ENCODE data around the gene LINC01488.

LINC01488 gene

DNA sequence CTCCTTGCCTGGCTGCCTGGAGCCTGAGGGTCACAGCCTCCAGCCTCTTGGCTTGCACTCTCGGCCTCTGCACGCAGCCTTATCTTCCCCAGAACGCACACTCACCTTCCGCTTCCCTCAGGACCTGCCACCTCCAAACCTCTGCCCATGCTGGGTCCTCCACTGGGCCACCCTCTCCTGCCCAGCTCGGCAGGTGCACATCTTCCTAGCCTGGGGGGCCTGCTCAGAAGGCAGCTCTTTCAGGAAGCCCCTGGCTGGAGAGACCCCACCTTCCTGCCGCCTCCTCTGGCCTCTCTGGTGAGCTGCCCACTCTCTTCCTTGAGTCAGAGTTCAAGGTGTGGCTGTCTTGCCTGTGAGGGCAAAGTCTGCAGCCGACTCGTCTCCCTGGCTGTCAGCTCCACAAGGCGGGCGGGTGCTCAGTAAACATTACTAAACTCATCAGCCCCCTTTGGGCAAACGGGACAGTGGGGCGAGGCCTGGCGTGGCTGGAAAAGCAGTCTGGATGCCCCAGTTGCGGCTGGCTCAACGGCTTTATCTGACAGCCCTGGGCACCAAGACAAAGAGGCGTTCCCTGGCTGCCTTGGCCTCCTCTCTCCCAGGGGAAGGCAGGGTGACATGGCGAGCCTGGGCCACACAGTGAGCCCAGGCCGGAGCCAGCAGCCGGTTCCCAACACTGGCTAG lies 1.7 kb upstream of the LINC01488 start:
- peak in 1 of 2 experiments; percentile 22 for DNase-seq

DNA sequence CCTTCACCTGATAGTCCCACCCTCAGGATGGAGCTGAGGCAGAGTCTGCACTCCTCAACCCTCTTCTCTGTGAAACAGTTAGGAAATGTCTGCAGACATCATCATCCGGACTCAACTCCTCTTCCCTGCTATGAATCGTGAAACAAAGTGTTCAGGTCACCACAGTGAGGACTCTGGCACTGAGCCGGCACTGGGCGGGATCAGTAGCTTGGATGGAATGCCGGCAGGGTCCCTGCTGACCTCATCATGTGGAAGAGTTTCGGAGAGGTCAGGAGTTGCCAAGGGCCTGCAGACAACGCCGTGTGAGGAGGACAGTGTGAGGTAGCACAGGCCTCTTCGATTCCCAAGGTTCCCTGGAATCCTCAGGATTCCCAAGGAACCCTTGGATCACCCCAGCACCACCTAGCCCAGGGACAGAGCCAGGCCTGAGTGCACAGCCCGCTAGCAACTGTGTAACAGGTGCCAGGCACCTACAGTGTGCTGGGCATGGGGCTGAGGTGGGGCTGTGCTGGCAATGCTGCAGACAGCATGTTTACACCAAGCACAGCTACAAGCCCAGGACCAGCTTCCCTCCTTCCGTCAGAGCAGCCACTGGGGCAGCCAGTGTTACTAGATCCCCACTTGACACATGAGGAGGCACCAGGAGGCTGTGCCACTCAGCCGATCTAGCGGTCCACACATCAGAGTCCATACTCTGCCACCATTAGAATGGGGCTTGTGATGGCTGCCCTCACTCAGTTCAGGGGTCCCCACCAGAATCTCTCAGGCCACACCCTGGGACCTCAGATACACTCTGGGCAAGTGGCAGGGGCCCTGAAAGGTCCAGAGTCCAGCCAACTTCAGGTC lies 693 bp upstream of the LINC01488 start:
- DNase-seq, result no peak

DNA sequence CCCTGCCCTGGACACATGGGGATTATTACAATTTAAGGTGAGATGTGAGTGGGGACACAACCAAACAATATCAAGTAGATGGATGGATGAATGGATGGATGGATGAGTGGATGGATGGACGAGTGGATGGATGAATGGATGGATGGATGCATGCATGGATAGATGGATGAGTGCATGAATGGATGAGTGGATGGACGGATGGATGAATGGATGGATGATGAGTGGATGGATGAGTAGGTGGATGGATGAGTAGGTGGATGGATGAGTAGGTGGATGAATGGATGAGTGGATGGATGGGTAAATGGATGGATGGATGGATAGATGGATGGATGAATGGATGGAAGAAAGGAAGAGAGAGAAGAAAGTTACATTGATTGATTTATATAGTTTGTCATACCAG lies 859 bp downstream of the LINC01488 start:
- DNase-seq, result no peak

DNA sequence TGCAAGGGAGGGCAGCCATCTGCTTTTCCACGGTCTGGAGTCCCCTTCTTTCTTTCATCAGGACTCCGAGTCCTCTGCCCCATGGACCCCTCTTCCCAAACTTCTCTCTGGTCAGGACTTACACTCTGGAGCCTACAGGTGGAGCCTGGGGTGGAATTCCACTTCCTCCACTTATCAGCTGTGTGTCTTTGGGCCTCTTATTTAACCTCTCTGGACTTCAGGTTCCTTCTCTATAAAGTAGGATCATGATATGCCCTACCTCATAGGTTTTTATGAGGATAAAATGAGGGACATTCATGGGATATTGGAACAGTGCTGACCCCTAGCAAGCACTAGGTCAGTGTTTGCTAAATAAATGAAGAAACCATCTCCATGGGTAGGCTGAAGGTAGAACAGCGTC lies 1.7 kb downstream of the LINC01488 start:
- DNase-seq, result no peak

DNA sequence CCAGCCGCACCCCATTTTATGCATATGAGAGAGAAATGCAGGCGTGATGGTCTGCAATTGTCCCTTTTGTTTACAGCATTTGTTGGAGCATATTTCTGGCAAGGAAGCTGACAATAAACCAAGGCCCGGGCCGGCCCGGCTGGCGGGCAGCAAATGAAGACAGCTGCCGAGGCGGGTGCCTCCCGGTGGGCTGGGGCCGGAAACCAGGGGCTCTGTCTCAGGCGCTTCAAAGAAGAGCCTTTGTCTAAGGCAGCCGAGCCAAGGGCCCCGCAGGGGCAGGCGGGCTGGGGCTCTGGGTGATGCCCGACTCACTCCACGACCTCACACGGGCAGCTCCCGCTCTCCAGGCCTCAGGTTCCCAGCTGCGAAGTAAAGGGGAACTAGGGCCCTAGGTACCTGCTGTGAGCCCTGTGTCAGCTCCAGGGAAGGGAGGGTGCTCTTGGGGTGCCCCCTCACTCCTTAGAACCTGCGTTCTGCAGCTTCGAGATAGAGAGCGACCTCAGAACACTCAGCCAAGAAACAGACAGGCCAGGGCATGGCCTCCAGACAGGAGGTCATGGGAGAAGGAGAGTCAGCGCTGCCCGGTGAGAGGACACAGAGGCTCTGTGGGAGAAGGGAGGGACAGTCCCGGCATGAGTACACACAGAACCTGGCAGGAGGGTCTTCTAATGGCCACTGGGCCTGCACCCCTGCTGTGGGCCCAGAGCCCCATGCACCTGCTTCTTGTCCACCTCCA lies 2.4 kb downstream of the LINC01488 start:
- no peak for DNase-seq

DNA sequence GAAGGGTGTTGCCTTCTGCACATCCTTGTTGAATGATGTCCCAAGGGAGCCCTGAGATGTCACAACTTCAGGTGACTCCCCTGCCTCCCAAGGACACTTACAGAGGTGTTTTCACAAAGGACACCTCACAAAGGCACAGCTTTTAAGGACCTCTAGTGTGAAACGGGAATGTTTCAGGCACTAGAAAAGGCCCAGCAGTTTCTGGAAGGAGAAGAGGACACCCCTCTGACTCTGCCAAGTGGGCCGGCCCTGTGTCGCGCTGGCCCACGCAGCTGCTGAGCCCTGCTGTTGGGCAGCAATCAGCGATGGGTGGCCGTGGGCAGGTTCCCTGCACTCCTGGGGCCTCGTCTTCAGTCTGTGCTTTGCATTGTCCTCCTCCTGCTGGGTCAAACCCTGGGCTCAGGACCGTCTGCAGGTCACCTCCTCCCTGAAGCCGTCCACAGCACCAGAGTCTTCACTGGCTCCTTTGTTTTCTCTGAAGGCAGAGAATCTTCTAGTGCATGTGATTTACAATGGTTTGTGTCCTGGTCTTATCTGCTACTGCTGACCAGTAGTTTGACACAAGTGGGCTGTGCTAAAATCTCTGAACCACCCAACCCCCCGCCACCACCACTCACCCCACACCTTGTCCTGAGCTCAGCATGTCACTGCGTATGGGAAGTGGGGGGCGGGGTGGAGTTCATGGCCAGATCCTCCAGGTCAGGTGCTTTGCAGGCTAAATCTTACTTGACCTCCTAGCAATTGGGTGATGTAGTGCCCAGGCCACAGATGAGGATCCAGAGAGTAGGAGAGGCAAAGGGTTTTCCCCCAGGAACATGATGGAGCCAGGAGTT lies 3.2 kb downstream of the LINC01488 start:
- no peak for DNase-seq

DNA sequence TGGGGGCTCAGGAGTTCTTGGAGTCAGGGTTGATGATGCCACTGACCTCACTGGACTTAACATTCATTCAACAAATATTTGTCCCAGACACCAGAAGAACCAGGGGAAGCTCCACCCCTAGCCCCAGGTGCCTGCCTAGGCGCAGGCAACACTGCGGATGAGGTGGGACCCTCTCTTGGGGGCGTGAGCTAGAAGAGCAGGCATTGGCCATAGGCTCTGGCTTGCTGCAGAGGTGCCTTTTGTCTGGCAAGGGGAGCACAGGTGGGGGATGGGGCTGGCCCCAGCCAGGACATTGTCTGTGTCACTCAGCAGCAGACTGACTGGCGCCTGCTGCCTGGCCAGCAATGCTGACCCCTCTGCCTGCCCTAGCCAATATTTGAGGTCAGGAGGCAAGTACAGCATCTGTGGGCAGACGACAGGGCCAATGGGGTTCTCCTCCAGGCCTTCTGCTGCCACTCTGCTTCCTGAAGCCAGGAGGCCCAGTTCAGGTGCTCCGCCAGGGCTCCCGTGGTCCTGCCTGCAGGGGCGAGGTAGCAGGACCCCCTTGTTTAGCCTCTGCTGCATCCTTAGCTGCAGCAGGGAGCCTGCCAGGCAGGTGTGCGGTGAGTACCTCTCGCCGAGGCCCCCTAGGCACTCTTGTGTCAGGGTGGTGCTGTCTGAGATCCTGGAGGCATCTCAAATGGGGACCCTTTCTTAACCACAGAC lies 4.0 kb downstream of the LINC01488 start:
- no peak for DNase-seq

DNA sequence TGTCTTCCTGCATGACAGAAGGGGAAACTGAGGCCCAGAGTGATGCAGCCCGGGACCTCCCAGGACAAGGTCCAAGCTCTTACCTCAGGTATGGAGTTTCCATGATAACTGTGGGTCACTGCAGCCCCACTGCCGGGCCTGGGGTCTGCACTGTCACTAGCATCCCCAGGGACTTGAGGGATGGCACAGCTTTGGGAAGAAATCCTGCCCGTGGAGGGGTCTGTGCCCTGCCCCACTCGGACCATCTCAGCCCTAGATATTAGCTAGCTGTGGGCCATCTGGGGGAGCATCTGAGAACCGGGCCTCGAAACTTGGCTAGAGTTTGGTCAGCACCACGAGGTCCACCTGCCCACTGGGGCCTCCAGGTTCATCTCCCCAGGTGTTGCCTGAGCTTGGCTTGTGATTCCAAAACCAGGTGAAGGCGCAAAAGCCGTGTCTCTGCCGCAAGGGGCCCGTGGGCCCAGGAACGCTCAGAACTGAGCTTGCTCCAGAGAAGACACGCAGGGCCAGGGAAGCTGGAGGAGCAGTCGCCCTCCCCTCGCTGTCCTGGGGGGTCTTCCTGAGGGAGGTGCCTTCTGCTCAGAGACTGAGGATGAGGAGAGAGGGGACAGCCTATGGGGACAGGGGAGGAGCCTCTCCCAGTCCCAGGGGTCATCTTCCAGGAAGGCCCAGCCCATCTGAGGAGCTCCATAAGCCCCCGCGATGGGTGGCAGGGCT lies 4.8 kb downstream of the LINC01488 start:
- DNase-seq, result no peak

DNA sequence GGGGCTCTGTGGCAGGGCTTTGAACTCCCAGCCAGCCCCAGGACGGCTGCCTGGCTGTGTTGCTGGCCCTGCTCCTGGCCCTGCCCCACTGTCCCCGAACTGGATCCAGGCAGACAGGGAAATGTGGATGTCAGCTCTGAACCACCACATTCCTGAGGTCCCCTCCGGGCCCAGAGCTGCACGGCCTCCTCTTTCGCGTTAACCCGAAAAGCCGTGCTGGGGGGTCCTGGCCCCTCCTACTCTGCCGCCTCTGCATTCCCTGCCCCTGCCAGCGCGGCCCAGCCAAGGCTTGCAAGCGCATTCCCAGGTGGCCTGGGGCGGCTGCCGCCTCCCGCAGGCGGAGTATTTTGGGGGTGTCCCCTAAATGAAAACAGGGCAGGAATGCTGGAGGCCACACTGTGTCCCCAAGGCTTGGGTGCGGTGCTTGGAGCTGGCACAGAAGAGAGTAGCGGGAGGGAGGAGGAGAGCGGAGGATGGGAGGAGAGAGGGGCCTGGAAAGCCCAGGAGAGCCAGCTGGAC lies 5.4 kb downstream of the LINC01488 start:
- no peak for DNase-seq

DNA sequence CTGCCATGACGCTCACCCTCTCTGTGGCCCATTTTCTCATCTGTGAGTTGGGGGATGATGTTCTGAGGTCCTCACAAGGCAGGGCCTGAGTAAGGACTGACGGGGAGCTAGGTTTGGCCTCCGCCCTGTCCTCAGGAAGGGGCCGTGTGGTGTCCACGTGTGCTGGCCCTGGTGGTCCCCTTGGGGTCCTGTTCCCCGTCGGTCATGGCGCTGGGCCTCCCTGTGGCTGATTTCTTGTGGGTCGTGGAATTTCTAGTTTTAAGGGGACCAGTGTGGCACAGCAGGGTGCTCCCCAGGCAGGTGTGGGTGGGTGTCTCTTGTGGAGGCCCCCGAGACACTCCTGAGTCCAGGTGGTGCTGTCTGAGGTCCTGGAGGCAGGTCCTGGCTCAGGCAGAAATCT lies 5.9 kb downstream of the LINC01488 start:
- no peak for DNase-seq

DNA sequence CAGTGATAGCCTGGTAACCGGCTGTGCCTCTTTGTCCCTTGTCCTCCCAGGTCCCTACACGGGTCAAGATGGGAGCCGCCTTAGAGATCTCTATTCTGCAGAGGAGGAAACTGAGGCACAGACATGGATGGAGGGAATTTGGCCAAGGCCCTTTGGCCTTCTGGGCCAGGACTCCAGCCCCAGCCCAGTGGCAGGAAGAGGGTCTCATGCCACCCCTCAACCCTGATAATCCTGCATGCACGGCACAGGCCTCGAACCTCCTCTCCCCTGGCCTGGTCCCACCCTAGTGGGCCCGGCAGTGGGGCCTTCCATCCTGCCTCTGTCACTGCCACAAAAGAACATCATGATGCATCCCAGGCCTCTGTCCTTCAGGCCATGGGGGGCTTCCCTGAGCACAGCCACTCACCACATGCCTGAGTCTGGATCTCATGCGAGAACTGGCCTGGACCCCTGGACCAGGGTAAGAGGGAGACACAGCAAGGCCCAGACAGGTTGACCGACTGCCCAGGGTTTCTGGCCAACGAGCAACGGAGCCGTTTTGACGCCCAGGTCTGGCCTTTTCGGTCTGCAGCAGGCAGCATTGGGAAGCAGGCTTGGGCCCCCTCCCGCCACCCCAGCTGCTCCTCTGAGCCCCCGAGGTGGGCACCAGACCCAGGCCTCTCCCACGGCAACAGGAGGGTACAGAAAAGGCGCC lies 6.5 kb downstream of the LINC01488 start:
- no peak for DNase-seq

DNA sequence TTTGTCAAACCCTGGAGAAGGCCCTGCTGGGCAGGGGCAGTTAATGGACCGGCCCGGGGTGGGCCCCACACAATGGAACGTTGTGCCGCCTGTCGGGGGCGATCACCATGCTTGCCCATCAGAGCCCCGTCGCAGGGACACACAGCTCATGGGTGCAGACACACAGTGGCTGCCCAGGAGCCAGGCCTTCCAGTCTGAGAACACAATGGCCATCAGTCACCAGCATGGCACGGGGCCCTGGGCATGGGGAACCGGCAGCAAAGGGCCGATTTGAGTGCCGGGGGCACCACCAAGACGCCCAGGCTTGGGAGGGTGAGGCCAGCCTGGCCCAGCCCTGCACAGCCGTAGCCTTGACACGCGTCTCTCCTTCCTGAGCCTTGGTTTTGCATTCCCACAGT lies 7.1 kb downstream of the LINC01488 start:
- no peak for DNase-seq

DNA sequence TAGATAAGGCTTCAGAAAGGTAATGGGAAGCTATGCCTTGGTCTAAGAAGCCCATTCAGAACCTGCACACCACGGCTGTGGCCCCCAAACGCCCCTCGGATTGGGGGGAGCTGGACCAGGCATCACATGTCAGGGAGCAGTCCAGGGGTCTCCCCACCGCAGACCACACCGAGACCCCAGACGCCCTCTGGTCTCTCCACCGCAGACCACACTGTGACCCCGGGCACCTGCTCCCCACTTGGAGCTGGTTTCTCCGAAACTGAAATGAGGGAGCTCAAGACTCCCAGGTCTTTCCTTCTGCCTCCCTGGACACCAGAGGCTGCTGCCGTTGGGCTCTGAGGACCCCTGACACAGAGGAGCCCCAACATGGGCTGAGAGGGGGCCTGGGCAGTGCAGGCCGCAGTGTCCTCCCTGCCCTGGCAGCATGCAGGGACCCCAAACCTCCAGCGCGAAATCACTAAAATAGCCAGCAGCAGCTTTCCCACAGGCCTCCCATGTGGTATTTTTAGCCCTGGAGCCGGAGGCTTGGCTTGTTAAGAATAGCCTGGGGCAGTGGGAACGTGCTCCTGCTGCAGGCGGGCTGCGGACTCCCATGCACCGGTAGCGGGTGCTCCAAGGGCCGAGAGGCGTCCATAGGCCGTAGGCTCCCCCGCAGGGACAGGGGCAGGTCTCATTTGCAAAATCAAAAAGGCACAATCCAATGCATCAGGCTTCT lies 7.7 kb downstream of the LINC01488 start:
- no peak for DNase-seq

DNA sequence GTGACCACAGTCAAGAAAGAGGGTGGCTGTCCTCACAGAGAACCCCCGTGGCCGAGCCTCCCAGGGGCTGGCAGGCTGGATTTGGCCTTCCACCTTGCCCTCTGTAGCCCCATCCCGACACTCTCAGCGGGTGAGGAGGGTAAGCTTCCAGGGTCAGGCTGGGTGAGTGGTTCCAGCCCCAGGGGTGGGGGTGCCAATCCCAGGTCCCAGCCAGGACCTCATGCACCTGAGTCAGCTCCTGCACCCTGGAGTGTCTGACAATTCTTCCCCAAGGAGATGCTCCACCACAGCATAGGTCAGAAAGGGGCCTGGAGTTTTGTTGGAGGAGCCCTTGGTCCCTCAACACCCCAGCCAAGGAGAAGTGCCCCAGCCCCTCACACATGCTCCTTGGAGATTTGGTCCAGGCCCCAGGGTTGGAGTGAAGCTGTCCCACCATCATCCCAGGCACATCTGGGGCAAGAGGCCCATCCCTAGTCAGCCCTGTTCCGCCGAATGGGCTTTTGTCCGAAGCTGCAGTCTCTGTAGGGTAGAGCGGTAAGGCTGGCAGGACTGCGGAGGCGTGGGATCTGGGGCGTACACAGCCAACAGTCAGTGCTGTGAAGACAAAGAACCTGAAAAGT lies 8.4 kb downstream of the LINC01488 start:
- DNase-seq, result no peak

DNA sequence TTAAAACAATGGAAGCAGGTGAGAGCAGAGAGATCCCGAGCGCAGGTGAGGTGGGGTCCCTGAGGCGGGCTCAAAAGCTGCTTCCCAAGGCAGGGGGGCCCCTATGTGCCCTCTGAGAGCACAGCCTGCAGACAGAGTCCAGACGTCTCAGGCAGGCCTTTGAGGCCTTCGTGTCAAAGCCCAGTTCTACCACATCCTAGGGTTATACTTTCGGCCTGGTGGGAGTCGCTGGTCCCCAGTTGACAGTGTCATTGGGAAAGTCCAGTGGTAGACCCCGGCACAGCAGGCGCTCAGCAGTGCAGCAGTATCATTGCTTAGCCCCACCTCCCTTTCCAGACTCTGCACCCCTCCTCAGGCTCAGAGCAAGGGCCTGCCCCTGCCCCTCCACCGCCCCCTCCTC lies 9.1 kb downstream of the LINC01488 start:
- DNase-seq, result no peak

DNA sequence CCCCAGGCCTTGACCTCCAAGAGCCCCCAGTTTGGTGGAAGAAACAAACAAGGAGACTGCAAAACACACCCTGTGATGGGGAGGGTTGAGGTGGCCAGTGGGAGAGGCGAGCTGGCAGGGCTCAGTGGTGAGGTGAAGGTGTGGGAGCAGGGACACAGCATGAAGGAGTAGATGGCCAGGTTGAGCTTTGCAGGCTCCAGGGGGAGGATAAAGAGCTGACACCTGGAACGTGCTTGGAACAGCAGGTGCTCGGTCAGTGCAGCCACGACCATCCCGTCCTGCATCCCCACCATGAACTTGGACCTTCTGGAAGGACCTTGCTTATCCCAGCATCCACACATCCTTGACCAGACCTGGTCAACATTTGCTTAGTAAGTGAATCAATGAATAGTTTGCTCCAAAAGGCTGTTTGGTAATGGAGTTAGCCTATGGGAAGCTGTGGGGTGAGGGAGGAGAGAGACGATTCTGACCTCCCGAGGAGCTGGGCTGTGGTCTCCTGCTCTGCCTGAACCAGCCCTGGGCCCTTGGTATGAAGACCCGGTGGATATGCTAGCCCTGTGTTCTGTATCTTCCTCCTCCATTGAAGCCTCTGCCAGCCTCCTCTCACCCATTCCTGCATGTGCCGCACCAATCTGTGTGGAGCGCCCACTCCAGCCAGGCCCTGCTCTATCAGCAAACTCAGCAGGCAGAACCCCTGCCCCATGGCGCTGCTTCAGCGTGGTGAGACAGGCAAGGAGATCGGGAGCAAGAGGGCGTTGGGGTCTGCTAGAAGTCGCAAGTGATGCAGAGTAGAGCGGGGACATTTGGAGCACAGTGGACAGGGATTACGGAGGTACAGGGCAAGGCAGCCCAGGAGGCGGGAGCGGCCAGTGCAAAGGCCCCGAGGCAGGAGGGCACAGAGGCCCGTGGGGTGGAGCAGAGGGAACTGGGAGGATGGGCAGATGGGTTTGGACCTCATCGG lies 9.9 kb downstream of the LINC01488 start:
- DNase-seq, result no peak

DNA sequence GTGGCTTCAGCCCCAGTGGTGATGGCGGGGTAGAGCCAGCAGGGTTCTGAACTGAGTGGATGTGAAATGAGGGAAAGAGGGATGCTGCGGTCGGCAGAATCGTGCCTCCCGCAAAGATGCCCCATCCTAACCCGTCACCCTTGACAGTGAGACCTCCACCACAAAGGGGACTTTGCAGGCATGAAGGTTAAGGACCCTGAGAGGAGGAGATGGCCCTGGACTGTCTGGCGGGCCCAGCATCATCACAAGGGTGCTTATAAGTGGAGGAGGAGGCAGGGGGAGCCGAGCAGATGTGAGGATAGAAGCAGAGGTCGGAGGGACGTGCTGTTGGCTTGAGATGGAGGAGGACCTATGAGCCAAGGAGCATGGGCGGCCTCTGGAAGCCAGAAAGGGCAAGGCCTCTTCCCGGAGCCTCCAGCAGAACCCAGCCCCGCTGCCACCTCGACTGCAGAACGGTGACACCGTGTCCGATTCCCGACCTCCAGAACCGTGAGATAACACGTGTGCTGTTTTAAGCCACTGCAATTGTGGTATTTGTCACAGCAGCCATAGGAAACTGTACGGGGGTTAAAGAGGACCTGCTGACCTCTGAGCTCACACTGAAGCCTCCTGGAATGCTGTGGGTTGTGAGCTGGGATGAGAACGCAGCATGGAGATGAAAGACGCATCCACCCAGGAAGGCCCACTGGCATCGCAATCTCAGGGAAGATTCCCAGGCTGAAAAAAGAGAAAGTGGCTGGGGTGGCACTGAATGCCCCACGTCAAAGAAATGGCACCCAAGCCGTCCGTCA lies 10.9 kb downstream of the LINC01488 start:
- no peak for DNase-seq
